ENCODE data around the gene WDR89.
"Not testable (repeated sequence)": the region's sequence is repeated elsewhere in the genome, so short reads cannot be mapped to it uniquely, and the experiment has no call there.

WDR89 gene

DNA sequence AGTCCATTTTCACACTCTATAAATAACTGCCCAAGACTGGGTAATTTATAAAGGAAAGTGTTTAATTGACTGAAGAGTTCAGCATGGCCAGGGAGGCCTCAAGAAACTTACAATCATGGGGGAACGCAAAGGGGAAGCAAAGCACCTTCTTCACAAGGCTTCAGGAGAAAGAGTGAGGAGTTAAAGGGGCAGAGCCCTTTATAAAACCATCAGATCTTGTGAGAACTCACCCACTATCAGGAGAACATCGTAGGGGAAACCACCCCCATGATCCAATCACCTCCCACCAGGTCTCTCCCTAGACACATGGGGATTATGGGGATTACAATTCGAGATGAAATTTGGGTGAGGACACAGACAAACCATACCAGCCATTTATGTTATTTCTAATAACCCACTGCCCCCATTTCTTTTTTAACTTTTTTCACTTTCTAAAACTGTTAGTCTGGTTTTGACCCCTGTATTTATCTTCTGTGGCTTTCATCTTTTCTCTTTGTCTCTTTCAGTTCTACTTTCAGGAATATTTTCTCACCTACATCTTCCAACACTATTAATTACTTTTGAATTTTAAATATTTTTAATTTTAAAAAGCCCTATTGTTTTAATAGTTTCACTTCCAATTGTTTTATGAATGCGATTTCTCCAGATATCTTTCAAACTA is 44.5 kb downstream of the WDR89 start:
- DNase-seq (ENCODE audit: low read depth) = no peak

DNA sequence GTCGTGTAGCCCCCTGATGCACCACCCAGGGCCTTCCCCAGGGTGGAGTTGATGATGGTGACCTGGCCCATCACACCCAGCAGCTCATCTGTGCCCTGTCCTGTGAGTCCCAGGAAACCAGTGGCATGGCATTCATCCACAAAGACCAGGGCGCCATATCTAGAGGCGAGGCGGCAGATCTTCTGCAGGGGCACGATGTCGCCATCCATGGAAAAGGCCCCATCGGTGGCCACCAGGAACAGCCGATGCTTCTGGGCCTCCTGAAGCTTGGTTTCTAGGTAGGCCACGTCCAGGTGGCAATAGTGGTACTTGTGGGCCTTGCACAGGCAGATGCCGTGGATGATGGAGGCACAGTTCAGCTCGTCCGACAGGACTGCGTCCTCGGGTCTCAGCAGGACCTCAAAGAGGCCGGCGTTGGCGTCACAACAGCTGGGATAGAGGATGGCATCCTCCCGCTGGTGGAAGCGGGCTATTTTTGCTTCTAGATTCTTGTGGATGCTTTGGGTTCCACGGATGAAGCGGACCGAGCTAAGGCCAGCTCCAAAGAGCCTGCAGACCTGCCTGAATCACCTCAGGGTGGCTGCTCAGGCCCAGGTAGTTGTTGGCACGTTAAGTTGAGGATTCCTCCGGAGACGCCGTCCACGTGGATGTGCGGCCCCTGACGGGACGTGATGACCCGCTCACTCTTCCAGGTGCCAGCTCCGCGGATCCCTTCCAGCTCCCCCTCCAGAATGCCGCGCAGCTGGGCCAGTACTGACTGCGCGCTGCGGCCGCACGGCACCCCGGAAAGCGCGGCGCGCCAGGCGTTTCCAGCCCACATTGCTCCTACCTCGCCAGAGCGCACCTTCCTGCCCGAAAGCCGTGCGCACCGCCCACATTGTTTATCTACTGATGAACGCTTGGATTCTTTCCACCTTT is 47.0 kb downstream of the WDR89 start:
- DNase-seq (ENCODE audit: low read depth) = no peak

- not testable (repeated sequence) for DNase-seq (ENCODE audit: low read depth)
These were observed 58.6 kb downstream of the WDR89 start for GRCh38 chr14:63583046-63583445.

DNA sequence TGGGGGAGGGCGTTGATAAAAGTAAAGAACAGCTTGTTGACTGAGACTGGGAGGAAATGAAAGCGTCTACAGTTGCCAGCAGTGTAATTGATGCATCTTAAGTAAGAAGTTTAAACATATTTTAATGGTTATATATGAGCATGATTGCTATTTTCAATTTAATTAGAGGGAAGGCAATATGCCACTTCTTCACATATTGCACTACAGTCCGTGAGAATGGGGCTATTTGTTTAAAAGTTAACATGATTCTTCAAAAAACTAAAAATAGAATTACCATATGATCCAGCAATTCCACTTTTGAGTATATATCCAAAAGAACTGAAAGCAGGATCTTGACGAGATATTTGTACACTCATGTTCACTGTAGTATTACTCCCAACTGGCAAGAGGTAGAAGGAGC is 60.2 kb downstream of the WDR89 start:
- no peak for DNase-seq (ENCODE audit: low read depth)

- DNase-seq (ENCODE audit: low read depth) = no peak
These were observed 63.4 kb downstream of the WDR89 start for GRCh38 chr14:63578300-63578699.

DNA sequence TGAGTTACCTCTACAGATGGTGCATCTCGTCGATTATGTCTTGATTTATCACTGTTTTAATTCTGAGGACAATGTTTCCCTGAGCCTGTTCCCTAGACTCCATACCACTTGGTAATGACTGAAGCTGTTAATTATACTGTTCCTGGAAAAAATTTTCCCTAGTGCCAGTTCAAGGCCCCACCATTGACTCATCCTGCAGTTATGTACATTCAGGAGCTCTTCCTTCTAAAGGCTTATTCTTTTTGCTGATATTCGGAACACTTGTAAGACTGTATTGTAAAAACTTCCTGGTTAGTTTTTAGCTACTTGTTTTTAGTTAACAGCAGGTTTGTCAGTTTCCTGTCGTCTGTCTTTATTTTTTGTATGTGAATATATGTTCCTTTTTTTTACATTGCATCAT is 68.1 kb downstream of the WDR89 start:
- no peak for DNase-seq (ENCODE audit: low read depth)

DNA sequence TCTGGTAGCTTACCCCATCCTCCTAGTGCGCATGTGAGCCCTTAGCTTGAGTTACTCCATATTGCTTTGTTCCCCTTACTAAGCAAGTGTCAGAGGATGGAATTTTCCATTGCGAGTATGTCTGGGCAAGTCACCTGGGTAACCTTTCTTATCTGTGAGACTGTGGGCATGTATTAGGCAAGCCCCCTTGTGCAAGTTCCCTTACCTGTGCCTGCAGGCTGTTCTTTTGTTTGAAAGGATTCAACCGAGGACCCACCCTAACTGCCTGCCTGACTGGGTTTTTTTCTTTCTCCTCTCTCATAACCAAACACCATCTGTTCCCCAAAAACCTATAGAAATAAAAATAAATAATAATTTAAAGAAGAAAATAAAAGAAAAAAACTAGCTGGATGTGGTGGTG is 76.2 kb downstream of the WDR89 start:
- DNase-seq (ENCODE audit: low read depth) = no peak

- no peak for DNase-seq (ENCODE audit: low read depth)
These were observed 77.4 kb downstream of the WDR89 start for GRCh38 chr14:63564318-63564717.

DNA sequence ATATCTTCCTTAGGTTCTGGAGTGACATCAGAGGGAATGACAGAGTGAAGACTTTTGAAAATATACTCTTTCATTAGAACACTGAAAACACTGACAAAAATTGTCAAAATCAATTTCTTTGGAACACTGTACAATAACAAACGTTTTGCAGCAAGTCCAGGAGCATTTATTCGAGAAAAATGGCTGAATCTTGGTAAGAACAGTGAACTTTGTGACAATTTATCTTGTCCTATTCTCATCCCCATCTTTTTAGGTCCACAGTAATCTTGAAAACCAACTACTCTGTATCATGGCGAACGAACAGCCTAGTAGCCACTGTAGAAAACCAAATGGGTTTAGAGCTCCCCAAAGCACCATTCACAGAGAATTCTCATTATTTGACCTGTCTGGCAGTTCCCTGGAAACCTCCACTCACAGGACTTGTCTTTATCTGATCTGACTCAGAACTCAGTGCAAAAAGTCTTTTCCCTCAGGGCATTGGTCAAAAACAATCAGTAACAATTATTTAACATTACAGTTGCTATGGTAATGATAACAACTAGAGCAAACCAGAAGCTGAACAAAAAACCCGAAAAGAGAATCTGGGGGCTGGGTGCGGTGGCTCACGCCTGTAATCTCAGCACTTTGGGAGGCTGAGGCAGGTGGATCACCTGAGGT is 78.2 kb downstream of the WDR89 start:
- DNase-seq (ENCODE audit: low read depth) = no peak

GRCh38 chr14:63562405-63562804 is 79.3 kb downstream of the WDR89 start:
- no peak for DNase-seq (ENCODE audit: low read depth)

DNA sequence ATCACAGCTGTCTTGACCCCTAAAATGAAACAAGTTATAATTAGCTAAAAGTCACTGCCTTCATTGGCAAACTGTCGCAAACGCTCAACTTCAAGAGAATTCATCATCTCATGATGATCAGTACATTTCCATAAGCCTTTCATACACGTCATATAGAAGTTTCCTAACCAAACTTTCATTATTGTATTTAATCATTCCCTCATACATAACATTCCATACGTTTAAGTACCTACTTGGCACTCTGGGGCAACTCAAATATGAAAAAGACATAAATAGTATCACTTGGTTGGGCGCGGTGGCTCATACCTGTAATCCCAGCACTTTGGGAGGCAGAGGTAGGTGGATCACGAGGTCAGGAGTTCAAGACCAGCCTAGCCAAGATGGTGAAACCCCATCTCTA is 86.1 kb downstream of the WDR89 start:
- no peak for DNase-seq (ENCODE audit: low read depth)

- no peak for DNase-seq (ENCODE audit: low read depth)
These were observed 90.3 kb downstream of the WDR89 start for GRCh38 chr14:63551332-63551731.

DNA sequence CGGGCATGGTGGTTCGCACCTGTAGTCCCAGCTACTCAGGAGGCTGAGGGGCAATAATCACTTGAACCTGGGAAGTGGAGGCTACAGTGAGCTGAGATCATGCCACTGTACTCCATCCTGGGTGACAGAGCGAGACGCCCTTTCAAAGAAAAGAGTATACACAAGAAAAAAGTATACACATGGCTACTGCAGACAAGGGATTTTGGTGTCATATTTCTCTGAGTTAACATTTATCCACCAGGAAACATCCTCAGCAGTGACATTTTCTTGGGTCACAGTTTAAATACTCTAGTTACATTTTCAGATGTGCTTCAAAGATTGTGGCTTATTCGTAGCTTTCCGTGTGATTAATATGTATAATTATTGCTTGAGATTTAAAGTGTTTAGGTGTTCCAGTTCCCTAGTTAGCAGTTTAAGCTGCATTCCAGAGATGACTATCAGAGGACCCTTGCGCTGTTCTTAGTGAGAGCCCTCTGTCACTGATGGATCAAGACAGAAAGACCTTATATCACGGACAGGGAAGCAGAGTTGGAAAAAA is 93.8 kb downstream of the WDR89 start:
- no peak for DNase-seq (ENCODE audit: low read depth)

Measured in stimulated activated CD8-positive, alpha-beta memory T cell treated with anti-CD3 and anti-CD28 coated beads, Interleukin-15, amount 100 ng/mL, for 1 hour (primary cell).